Uterus (tissue), 4 donors: ENCODE data around the gene TSKU. TPM values are rescaled to one million over a fixed set of nuclear protein-coding genes. Genes with fewer than 3 reads are reported as not detected.
"Not testable (repeated sequence)": the region's sequence is repeated elsewhere in the genome, so short reads cannot be mapped to it uniquely, and the experiment has no call there.

Experiments
- DNase-seq, 2 donors: peaks; one replicate each; pipeline ENCODE4 v3.0.0-alpha.2; 2019 to 2020
- H3K27ac ChIP-seq, 2 donors: fragments of 200-600 bp; sonication (generic); 1 replicate in 1 of 2; 2 replicates in 1 of 2; pipeline ENCODE4 v1.5.1; 2016 to 2018
- H3K27me3 ChIP-seq, 2 donors: fragments of 200-600 bp; sonication (generic); one replicate each; pipeline ENCODE4 v1.5.1; 2018 to 2019; ENCODE audit warnings: control low read depth in 1 of 2
- H3K36me3 ChIP-seq, 2 donors: fragments of 200-600 bp; sonication (generic); one replicate each; pipeline ENCODE4 v1.5.1; 2019; ENCODE audit warnings: control low read depth in 1 of 2
- H3K4me1 ChIP-seq, 2 donors: fragments of 200-600 bp; sonication (generic); one replicate each; pipeline ENCODE4 v1.5.1; 2018 to 2019; ENCODE audit warnings: control low read depth in 1 of 2
- H3K4me3 ChIP-seq, 2 donors: fragments of 200-600 bp; sonication (generic); 1 replicate in 1 of 2; 2 replicates in 1 of 2; pipeline ENCODE4 v1.5.1; 2018 to 2019; ENCODE audit warnings: mild to moderate bottlenecking in 1 of 2
- H3K9me3 ChIP-seq, 2 donors: fragments of 200-600 bp; sonication (generic); one replicate each; pipeline ENCODE4 v1.5.1; 2019; ENCODE audit warnings: control low read depth in 1 of 2
- CTCF ChIP-seq, 4 experiments: fragments of 200-600 bp in 2 of 4; fragments of 450-650 bp in 2 of 4; sonication (generic) in 2 of 4; IDR thresholded peaks; one replicate each; pipeline ENCODE4 v1.5.1; 2016 to 2019; ENCODE audit warnings: antibody characterized with exemption in 4 of 4, mild to moderate bottlenecking in 2 of 4, moderate library complexity in 1 of 4
- POLR2A ChIP-seq, 2 donors: fragments of 450-650 bp; IDR thresholded peaks; one replicate each; pipeline ENCODE4 v1.6.1; 2016; ENCODE audit warnings: antibody characterized with exemption in 2 of 2, mild to moderate bottlenecking in 1 of 2, moderate library complexity in 1 of 2
- intact Hi-C: fragments of 100-400 bp; cut with DNase I; formaldehyde crosslinking; loops from one replicate; pipeline ENCODE4 v1.15.1; 2023; ENCODE audit warnings: low total_unique reads
- total RNA-seq, 4 donors: library from RNA; depleted of rRNA in 3 of 4; stranded (reverse); fragments of >200 nt in 3 of 4; gene quantifications; one replicate each; pipeline versions ENCODE4 v1.1.0 to v1.2.4, GENCODE V29; 2014 to 2023
- donor health status: DM: yes; HTN: yes; CAD: no.

The TSKU gene
- total RNA-seq, 4 donors from 2014 or later = 19.4 to 108 (median 27.4) TPM

- Histone ChIP-seq H3K4me1 (no peaks in the 10 kb centered on the region), H3K27ac (no peak overlapping the region), H3K4me3 (no peak overlapping the region), H3K27me3 (no peaks in the 10 kb centered on the region), H3K36me3 (no peaks in the 10 kb centered on the region), H3K9me3 (no peaks in the 10 kb centered on the region)
- DNase-seq = no peak
- intact Hi-C loops = loop anchor here (10.0 kb wide), 1 partner anchor 107 kb away; no protein-coding TSS in a partner anchor
- TF ChIP-seq CTCF (IDR thresholded peaks at IDR 0.05) = no peak
- TF ChIP-seq POLR2A (IDR thresholded peaks at IDR 0.05) = no peak
These were observed 25.0 kb downstream of the TSKU start for GRCh38 chr11:76808171-76808570.

- intact Hi-C loops = loop anchor here (10.0 kb wide), 1 partner anchor 106 kb away; no protein-coding TSS in a partner anchor
- no peak for DNase-seq
- Histone ChIP-seq H3K9me3 (no peaks in the 10 kb centered on the region), H3K27me3 (no peaks in the 10 kb centered on the region), H3K27ac (no peak overlapping the region), H3K36me3 (no peaks in the 10 kb centered on the region), H3K4me3 (no peak overlapping the region), H3K4me1 (no peaks in the 10 kb centered on the region)
- no peak for TF ChIP-seq POLR2A (IDR thresholded peaks at IDR 0.05)
- TF ChIP-seq CTCF (IDR thresholded peaks at IDR 0.05) = no peak
These were observed 25.8 kb downstream of the TSKU start for GRCh38 chr11:76808996-76809395.

GRCh38 chr11:76810151-76810853, 27.1 kb downstream of the TSKU start:
- H3K27me3 ChIP-seq = no peaks in the 10 kb centered on the region
- H3K27ac ChIP-seq = peak overlapping the region in 1 of 2 donors; percentile 29
- no peak overlapping the region for H3K4me3 ChIP-seq
- H3K9me3 ChIP-seq = no peaks in the 10 kb centered on the region
- DNase-seq = no peak
- no peaks in the 10 kb centered on the region for H3K36me3 ChIP-seq
- TF ChIP-seq POLR2A (IDR thresholded peaks at IDR 0.05) (no peak), CTCF (IDR thresholded peaks at IDR 0.05) (peak; percentile 16 to 69 (median 38))
- H3K4me1 ChIP-seq = no peaks in the 10 kb centered on the region
- intact Hi-C loops = no loop called here

GRCh38 chr11:76811259-76811658, 28.1 kb downstream of the TSKU start:
- no peaks in the 10 kb centered on the region for H3K27me3 ChIP-seq
- no peaks in the 10 kb centered on the region for H3K9me3 ChIP-seq
- TF ChIP-seq POLR2A (IDR thresholded peaks at IDR 0.05) (no peak), CTCF (IDR thresholded peaks at IDR 0.05) (no peak)
- intact Hi-C loops = no loop called here
- no peaks in the 10 kb centered on the region for H3K4me1 ChIP-seq
- no peak overlapping the region for H3K27ac ChIP-seq
- no peak overlapping the region for H3K4me3 ChIP-seq
- no peak for DNase-seq
- H3K36me3 ChIP-seq = no peaks in the 10 kb centered on the region

GRCh38 chr11:76814414-76814813, 31.3 kb downstream of the TSKU start:
- no peaks in the 10 kb centered on the region for H3K4me1 ChIP-seq
- no peak overlapping the region for H3K27ac ChIP-seq
- no peaks in the 10 kb centered on the region for H3K9me3 ChIP-seq
- no peak for TF ChIP-seq CTCF (IDR thresholded peaks at IDR 0.05)
- TF ChIP-seq POLR2A (IDR thresholded peaks at IDR 0.05) = no peak
- intact Hi-C loops = no loop called here
- no peak overlapping the region for H3K4me3 ChIP-seq
- DNase-seq = no peak
- no peaks in the 10 kb centered on the region for H3K27me3 ChIP-seq
- H3K36me3 ChIP-seq = no peaks in the 10 kb centered on the region

- H3K4me1 ChIP-seq, H3K9me3 ChIP-seq, intact Hi-C loops, H3K4me3 ChIP-seq, H3K27me3 ChIP-seq, DNase-seq, H3K27ac ChIP-seq, H3K36me3 ChIP-seq: not testable (repeated sequence)
These were observed 32.5 kb downstream of the TSKU start for GRCh38 chr11:76815678-76816077.
